HCT116 (cell line): ENCODE data around the gene RHEB. TPM values are rescaled to one million over a fixed set of nuclear protein-coding genes. Genes with fewer than 3 reads are reported as not detected.

ENCODE experiments used
- ATAC-seq: fragments of 200-7000 bp; cut with Tn5 transposase; 2 replicates; pipeline ENCODE4 v1.9.1; 2020; ENCODE audit warnings: mild to moderate bottlenecking, moderate library complexity
- BruUV-seq: library from RNA; stranded (reverse); fragments of 400-500 nt; replicated peaks from 2 replicates; lab custom pipeline; 2021; lab: Mats Ljungman, UMichigan
- CTCF ChIA-PET: fragments of 300-600 bp; sonication (Branson Sonifier 250); formaldehyde crosslinking; loops from one replicate; lab custom pipeline; 2021; ENCODE audit warnings: antibody characterized with exemption; lab: Charles Lee
- POLR2A ChIA-PET: fragments of 300-600, 350-600 bp; sonication (Branson Sonifier 250); formaldehyde crosslinking; loops from one replicate; lab custom pipeline; 2021; ENCODE audit warnings: antibody characterized with exemption; lab: Charles Lee
- RAD21 ChIA-PET, 2 experiments: fragments of 300-600 bp; sonication (Branson Sonifier 250); formaldehyde crosslinking; loops; one replicate each; lab custom pipeline; 2023; ENCODE audit warnings: low total read pairs in 2 of 2; ENCODE audit not compliant: uncharacterized antibody in 2 of 2, unreplicated experiment in 2 of 2, low non-redundant PET in 1 of 2; lab: Charles Lee
- DNase-seq: peaks from one replicate; pipeline ENCODE4 v3.0.0-alpha.2; 2010; ENCODE audit warnings: low read depth, low spot score
- H2AFZ ChIP-seq: fragments of 200-600 bp; shearing (Covaris generic), sonication (generic); 2 replicates; pipeline ENCODE4 v1.6.1; 2017; ENCODE audit warnings: low read depth, mixed run types, mixed read lengths, antibody characterized with exemption, low read length; ENCODE audit not compliant: poor library complexity, severe bottlenecking
- H3K27ac ChIP-seq: 2 replicates; pipeline ENCODE4 v1.5.1; 2012; ENCODE audit warnings: low read depth, low read length
- H3K27me3 ChIP-seq: fragments of 200-600 bp; sonication (generic); 2 replicates; pipeline ENCODE4 v1.6.1; 2016; ENCODE audit warnings: mixed run types, low read length, mixed read lengths; ENCODE audit not compliant: insufficient read depth
- H3K36me3 ChIP-seq, 2 experiments: fragments of 200-500 bp in 1 of 2; fragments of 200-600 bp in 1 of 2; sonication (Bioruptor generic) in 1 of 2; sonication (generic) in 1 of 2; 2 replicates each; pipeline versions ENCODE4 v1.5.1 to v1.6.1; 2014 to 2016; ENCODE audit warnings: low read length in 2 of 2, inconsistent platforms in 1 of 2, mixed read lengths in 1 of 2, mixed run types in 1 of 2; ENCODE audit not compliant: insufficient read depth in 2 of 2, control insufficient read depth in 1 of 2
- H3K4me1 ChIP-seq, 2 experiments: fragments of 200-600 bp in 1 of 2; sonication (generic) in 1 of 2; 2 replicates each; pipeline versions ENCODE4 v1.5.1 to v1.6.1; 2012 to 2017; ENCODE audit warnings: low read length in 2 of 2, inconsistent platforms in 1 of 2, mild to moderate bottlenecking in 1 of 2, mixed read lengths in 1 of 2, mixed run types in 1 of 2, moderate library complexity in 1 of 2; ENCODE audit not compliant: insufficient read depth in 2 of 2, control insufficient read depth in 1 of 2
- H3K4me2 ChIP-seq: fragments of 200-600 bp; sonication (generic); 2 replicates; pipeline ENCODE4 v1.6.1; 2017; ENCODE audit warnings: mixed run types, low read length, mixed read lengths
- H3K4me3 ChIP-seq, 2 experiments: fragments of 200-600 bp in 1 of 2; sonication (generic) in 1 of 2; replicated peaks in 1 of 2; 2 replicates each; pipeline ENCODE4 v1.5.1; 2011 to 2016; ENCODE audit warnings: low read length in 2 of 2, control low read depth in 1 of 2, low read depth in 1 of 2, mild to moderate bottlenecking in 1 of 2, mixed read lengths in 1 of 2, mixed run types in 1 of 2
- H3K79me2 ChIP-seq: fragments of 200-600 bp; sonication (generic); 2 replicates; pipeline ENCODE4 v1.6.1; 2017; ENCODE audit warnings: mild to moderate bottlenecking, mixed run types, low read length, moderate library complexity, mixed read lengths; ENCODE audit not compliant: insufficient read depth
- H3K9ac ChIP-seq: fragments of 200-600 bp; sonication (generic); 2 replicates; pipeline ENCODE4 v1.6.1; 2016; ENCODE audit warnings: low read length, mixed read lengths
- H3K9me2 ChIP-seq: fragments of 200-600 bp; sonication (generic), shearing (Covaris generic); 2 replicates; pipeline ENCODE4 v1.6.1; 2017; ENCODE audit warnings: mixed run types, mild to moderate bottlenecking, moderate library complexity; ENCODE audit not compliant: insufficient read depth
- H3K9me3 ChIP-seq, 2 experiments: fragments of 200-500 bp in 1 of 2; fragments of 200-600 bp in 1 of 2; sonication (Bioruptor generic) in 1 of 2; sonication (generic) in 1 of 2; 2 replicates each; pipeline ENCODE4 v1.6.1; 2014 to 2017; ENCODE audit warnings: low read length in 2 of 2, mixed read lengths in 2 of 2, inconsistent platforms in 1 of 2, low read depth in 1 of 2, mild to moderate bottlenecking in 1 of 2, mixed run types in 1 of 2, moderate library complexity in 1 of 2; ENCODE audit not compliant: control insufficient read depth in 1 of 2, insufficient read depth in 1 of 2
- H4K20me1 ChIP-seq: fragments of 200-600 bp; sonication (generic), shearing (Covaris generic); 2 replicates; pipeline ENCODE4 v1.6.1; 2017; ENCODE audit warnings: mixed run types, mild to moderate bottlenecking, moderate library complexity; ENCODE audit not compliant: insufficient read depth
- CBX3 ChIP-seq: IDR thresholded peaks from 2 replicates; pipeline ENCODE4 v1.6.1; 2012; ENCODE audit warnings: low read depth
- CEBPB ChIP-seq: IDR thresholded peaks from 2 replicates; pipeline ENCODE4 v1.6.1; 2012; ENCODE audit warnings: low read depth
- CTCF ChIP-seq, 3 experiments: fragments of 200-600 bp in 1 of 3; sonication (generic) in 1 of 3; IDR thresholded peaks in 2 of 3; conservative IDR thresholded peaks in 1 of 3; 2 replicates each; pipeline ENCODE4 v1.5.1; 2012 to 2017; ENCODE audit warnings: low read depth in 2 of 3, low read length in 2 of 3, antibody characterized with exemption in 1 of 3, borderline replicate concordance in 1 of 3, control low read depth in 1 of 3, mild to moderate bottlenecking in 1 of 3, mixed read lengths in 1 of 3, mixed run types in 1 of 3, moderate library complexity in 1 of 3; ENCODE audit not compliant: insufficient read depth in 1 of 3
- EGR1 ChIP-seq: IDR thresholded peaks from 2 replicates; pipeline ENCODE4 v1.6.1; 2012; ENCODE audit warnings: low read depth
- ELF1 ChIP-seq: IDR thresholded peaks from 2 replicates; pipeline ENCODE4 v1.6.1; 2012; ENCODE audit warnings: low read depth, borderline replicate concordance
- EZH2 ChIP-seq: fragments of 200-600 bp; sonication (generic); IDR thresholded peaks from 2 replicates; pipeline ENCODE4 v1.6.1; 2017; ENCODE audit warnings: antibody characterized with exemption, mixed run types
- FOSL1 ChIP-seq: IDR thresholded peaks from 2 replicates; pipeline ENCODE4 v1.6.1; 2012; ENCODE audit warnings: low read depth
- JUND ChIP-seq: IDR thresholded peaks from 2 replicates; pipeline ENCODE4 v1.6.1; 2012
- POLR2A ChIP-seq: IDR thresholded peaks from 2 replicates; pipeline ENCODE4 v1.7.0; 2011; ENCODE audit warnings: borderline replicate concordance; ENCODE audit not compliant: insufficient read depth, insufficient read length; ENCODE audit errors: extremely low read depth
- POLR2AphosphoS5 ChIP-seq: IDR thresholded peaks from 2 replicates; pipeline ENCODE4 v1.6.1; 2011; ENCODE audit warnings: mild to moderate bottlenecking, low read depth, low read length, moderate library complexity
- SIN3A ChIP-seq: IDR thresholded peaks from 2 replicates; pipeline ENCODE4 v1.6.1; 2012; ENCODE audit warnings: low read depth
- SP1 ChIP-seq: IDR thresholded peaks from 2 replicates; pipeline ENCODE4 v1.6.1; 2012; ENCODE audit warnings: low read depth
- TCF7L2 ChIP-seq: IDR thresholded peaks from 2 replicates; pipeline ENCODE4 v1.7.0; 2011; ENCODE audit warnings: borderline replicate concordance, inconsistent platforms; ENCODE audit not compliant: insufficient read depth, insufficient read length; ENCODE audit errors: extremely low read depth
- YY1 ChIP-seq: IDR thresholded peaks from 2 replicates; pipeline ENCODE4 v1.6.1; 2011; ENCODE audit warnings: low read length, low read depth, moderate library complexity, mild to moderate bottlenecking; ENCODE audit not compliant: insufficient replicate concordance; ENCODE audit errors: extremely low read depth
- intact Hi-C: fragments of 100-400 bp; cut with micrococcal nuclease; formaldehyde crosslinking; loops from 2 replicates; pipeline ENCODE4 v1.10.0; 2022
- total RNA-seq: library from RNA; stranded (reverse); gene quantifications from one replicate; pipeline ENCODE4 v1.2.1, GENCODE V29; 2021; ENCODE audit not compliant: unreplicated experiment
- TF ChIP-seq, protein P1 (sequence below): IDR thresholded peaks from 2 replicates; pipeline ENCODE4 v1.6.1; 2012
- TF ChIP-seq, protein P2 (sequence below): IDR thresholded peaks from 2 replicates; pipeline ENCODE4 v1.6.1; 2012
- TF ChIP-seq, protein P3 (sequence below): IDR thresholded peaks from 2 replicates; pipeline ENCODE4 v1.6.1; 2012; ENCODE audit warnings: low read depth

RHEB gene
- total RNA-seq, 1 experiment from 2014 or later, result 114 TPM

- H3K27ac ChIP-seq, result peak overlapping the region; percentile 17; the same call in 1 of the 2 replicates
- ATAC-seq, result no peak
These were observed 58.4 kb downstream of the RHEB start for GRCh38 chr7:151461096-151461941.

More at GRCh38 chr7:151461096-151461941, 58.4 kb downstream of the RHEB start:
- no peaks in the 10 kb centered on the region for H4K20me1 ChIP-seq
- no peak overlapping the region for H3K4me2 ChIP-seq
- POLR2A ChIA-PET, result interaction anchor here (1.9 kb wide), 1 partner anchor 27 kb away, joined by 5 read pairs; no protein-coding TSS in a partner anchor
- no peaks in the 10 kb centered on the region for H3K79me2 ChIP-seq
- peaks cover 8 to 15% of the 10 kb centered on the region in 2 experiments; a peak in 2 of 4 replicates for H3K9me3 ChIP-seq
- DNase-seq, result no peak
- no peaks in the 10 kb centered on the region for H3K27me3 ChIP-seq
- BruUV-seq, result no TSS peak
- RAD21 ChIA-PET, result no interaction called here
- H3K9ac ChIP-seq, result no peak overlapping the region
- peaks cover 18 to 29% of the 10 kb centered on the region in 2 experiments for H3K4me1 ChIP-seq
- H3K36me3 ChIP-seq, result peaks cover 10 to 33% of the 10 kb centered on the region in 2 experiments
- H2AFZ ChIP-seq, result no peak overlapping the region
- no peaks in the 10 kb centered on the region for H3K9me2 ChIP-seq
- TF ChIP-seq SIN3A (no peak), EZH2 (no peak), CBX3 (no peak), CEBPB (no peak), POLR2AphosphoS5 (no peak), YY1 (no peak), TCF7L2 (no peak), CTCF (IDR thresholded peaks at IDR 0.05 in 2 of 3, conservative IDR thresholded peaks at IDR 0.05 in 1 of 3; ENCODE audit: borderline replicate concordance in 1 of 3, insufficient read depth in 1 of 3, low read depth in 2 of 3, low read length in 2 of 3) (no peak), JUND (no peak), EGR1 (no peak), ELF1 (no peak), POLR2A (no peak), SP1 (no peak), FOSL1 (no peak)
- TF ChIP-seq, protein P1, sequence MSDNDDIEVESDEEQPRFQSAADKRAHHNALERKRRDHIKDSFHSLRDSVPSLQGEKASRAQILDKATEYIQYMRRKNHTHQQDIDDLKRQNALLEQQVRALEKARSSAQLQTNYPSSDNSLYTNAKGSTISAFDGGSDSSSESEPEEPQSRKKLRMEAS, result no peak
- TF ChIP-seq, protein P2, sequence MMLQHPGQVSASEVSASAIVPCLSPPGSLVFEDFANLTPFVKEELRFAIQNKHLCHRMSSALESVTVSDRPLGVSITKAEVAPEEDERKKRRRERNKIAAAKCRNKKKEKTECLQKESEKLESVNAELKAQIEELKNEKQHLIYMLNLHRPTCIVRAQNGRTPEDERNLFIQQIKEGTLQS, result no peak
- TF ChIP-seq, protein P3, sequence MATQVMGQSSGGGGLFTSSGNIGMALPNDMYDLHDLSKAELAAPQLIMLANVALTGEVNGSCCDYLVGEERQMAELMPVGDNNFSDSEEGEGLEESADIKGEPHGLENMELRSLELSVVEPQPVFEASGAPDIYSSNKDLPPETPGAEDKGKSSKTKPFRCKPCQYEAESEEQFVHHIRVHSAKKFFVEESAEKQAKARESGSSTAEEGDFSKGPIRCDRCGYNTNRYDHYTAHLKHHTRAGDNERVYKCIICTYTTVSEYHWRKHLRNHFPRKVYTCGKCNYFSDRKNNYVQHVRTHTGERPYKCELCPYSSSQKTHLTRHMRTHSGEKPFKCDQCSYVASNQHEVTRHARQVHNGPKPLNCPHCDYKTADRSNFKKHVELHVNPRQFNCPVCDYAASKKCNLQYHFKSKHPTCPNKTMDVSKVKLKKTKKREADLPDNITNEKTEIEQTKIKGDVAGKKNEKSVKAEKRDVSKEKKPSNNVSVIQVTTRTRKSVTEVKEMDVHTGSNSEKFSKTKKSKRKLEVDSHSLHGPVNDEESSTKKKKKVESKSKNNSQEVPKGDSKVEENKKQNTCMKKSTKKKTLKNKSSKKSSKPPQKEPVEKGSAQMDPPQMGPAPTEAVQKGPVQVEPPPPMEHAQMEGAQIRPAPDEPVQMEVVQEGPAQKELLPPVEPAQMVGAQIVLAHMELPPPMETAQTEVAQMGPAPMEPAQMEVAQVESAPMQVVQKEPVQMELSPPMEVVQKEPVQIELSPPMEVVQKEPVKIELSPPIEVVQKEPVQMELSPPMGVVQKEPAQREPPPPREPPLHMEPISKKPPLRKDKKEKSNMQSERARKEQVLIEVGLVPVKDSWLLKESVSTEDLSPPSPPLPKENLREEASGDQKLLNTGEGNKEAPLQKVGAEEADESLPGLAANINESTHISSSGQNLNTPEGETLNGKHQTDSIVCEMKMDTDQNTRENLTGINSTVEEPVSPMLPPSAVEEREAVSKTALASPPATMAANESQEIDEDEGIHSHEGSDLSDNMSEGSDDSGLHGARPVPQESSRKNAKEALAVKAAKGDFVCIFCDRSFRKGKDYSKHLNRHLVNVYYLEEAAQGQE, result no peak
- CTCF ChIA-PET, result interaction anchor here (1.1 kb wide), 1 partner anchor 13 kb away, joined by 5 read pairs; no protein-coding TSS in a partner anchor
- intact Hi-C loops, result loop anchor here (5.0 kb wide), 1 partner anchor 296 kb away; no protein-coding TSS in a partner anchor
- H3K4me3 ChIP-seq, result no peak overlapping the region
